Esophagus squamous epithelium (tissue), 5 donors: ENCODE results near the gene CA6. TPM values are rescaled to one million over a fixed set of nuclear protein-coding genes. Genes with fewer than 3 reads are reported as not detected.

Experiments used
- DNase-seq: peaks from one replicate; lab custom pipeline; 2025; lab: John Stamatoyannopoulos, UW
- H3K27ac ChIP-seq, 4 donors: fragments of 200-600 bp; sonication (generic); one replicate each; pipeline ENCODE4 v1.5.1; 2016 to 2019; ENCODE audit warnings: mild to moderate bottlenecking in 1 of 4
- H3K27me3 ChIP-seq, 4 donors: fragments of 200-600 bp; sonication (generic); 1 replicate in 3 of 4; 2 replicates in 1 of 4; pipeline versions ENCODE4 v1.5.1 to v1.6.0; 2017 to 2021; ENCODE audit warnings: antibody characterized with exemption in 1 of 4
- H3K36me3 ChIP-seq, 3 donors: fragments of 200-600 bp; sonication (generic); one replicate each; pipeline ENCODE4 v1.5.1; 2016 to 2019
- H3K4me1 ChIP-seq, 3 donors: fragments of 200-600 bp; sonication (generic); one replicate each; pipeline ENCODE4 v1.5.1; 2017 to 2019
- H3K4me3 ChIP-seq, 4 donors: fragments of 200-600 bp; sonication (generic); 1 replicate in 3 of 4; 2 replicates in 1 of 4; pipeline ENCODE4 v1.5.1; 2016 to 2019; ENCODE audit warnings: mild to moderate bottlenecking in 2 of 4, moderate library complexity in 1 of 4
- H3K9me3 ChIP-seq, 3 donors: fragments of 200-600 bp; sonication (generic); one replicate each; pipeline ENCODE4 v1.5.1; 2016 to 2019
- POLR2A ChIP-seq, 4 donors: fragments of 450-650 bp; IDR thresholded peaks; one replicate each; pipeline ENCODE4 v1.6.1; 2017; ENCODE audit warnings: antibody characterized with exemption in 4 of 4, mild to moderate bottlenecking in 4 of 4, moderate library complexity in 3 of 4
- WGBS, 2 donors: methylation state at CpG; one replicate each; pipeline ENCODE4 v1.1.5; 2018; 5-methylcytosine and 5-hydroxymethylcytosine counted together
- intact Hi-C: fragments of 100-400 bp; cut with DNase I; formaldehyde crosslinking; loops from one replicate; pipeline ENCODE4 v1.15.0; 2022
- total RNA-seq, 4 donors: library from RNA; depleted of rRNA; stranded (reverse); fragments of >200 nt; gene quantifications; one replicate each; pipeline ENCODE4 v1.1.0, GENCODE V29; 2016
- TF ChIP-seq, protein P1 (sequence below), 6 experiments: fragments of 450-650 bp in 4 of 6; fragments of 200-600 bp in 2 of 6; sonication (generic) in 2 of 6; IDR thresholded peaks; one replicate each; pipeline ENCODE4 v1.5.1; 2016 to 2019; ENCODE audit warnings: antibody characterized with exemption in 6 of 6, mild to moderate bottlenecking in 4 of 6, moderate library complexity in 4 of 6
- donor health status: DM: yes; HTN: yes; CAD: no.

CA6 gene
- total RNA-seq, 4 donors from 2014 or later = not detected

DNA sequence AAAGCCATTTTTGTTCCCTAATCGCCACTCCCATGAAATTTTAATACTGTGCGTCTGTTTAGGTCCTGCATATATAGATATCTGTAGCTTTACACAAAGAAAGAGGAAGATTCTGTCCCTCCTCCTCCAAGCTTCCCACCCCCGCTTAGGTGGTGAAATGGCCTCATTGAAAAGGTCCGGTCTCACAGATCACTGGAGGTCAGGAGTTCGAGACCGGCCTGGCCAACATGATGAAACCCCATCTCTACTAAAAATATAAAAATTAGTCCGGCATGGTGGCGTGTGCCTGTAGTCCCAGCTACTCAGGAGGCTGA, 59.7 kb downstream of the CA6 start:
- intact Hi-C loops = no loop called here
- no peaks in the 10 kb centered on the region for H3K27me3 ChIP-seq

DNA sequence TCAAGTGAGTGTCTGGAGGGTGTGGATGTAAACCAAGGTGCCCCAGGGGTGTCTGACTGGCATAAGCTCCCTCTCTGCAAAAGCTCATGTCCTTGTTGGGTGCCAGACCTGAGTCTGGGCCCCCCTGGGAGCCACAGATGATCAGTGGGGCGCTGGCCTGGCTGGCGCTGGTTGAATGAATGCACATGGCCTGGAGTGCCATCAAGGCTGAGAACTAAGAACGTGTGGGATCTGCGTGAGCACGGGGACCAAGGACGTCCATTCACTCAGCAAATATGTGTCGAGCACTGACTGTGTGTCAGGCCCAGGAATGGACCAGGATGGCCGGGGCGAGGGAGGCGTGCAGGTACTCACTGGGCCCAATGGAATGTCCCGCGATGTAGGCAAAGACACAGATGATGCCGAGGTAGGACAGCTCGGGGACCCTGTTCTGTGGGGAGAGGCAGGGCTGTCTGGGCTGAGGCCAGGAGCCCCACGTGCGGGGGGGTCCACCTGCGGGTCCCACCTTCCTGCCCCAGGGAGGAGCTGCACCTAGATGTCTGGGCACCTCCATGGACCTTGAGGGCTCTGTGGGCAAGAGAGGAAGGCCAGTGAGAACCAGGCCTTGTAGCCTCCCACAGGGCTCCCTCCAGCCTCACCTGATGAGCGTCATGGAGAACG, 61.4 kb downstream of the CA6 start:
- no peak for DNase-seq
- intact Hi-C loops = no loop called here
- H3K9me3 ChIP-seq = no peaks in the 10 kb centered on the region
- WGBS, 2 donors = 87 to 88% methylated on average over 9 to 17 of the region's 19 CpGs
- H3K27me3 ChIP-seq = no peaks in the 10 kb centered on the region
- H3K27ac ChIP-seq = no peak overlapping the region
- H3K4me1 ChIP-seq = peaks cover 0 to 14% (median 5%) of the 10 kb centered on the region in 3 donors
- no peaks in the 10 kb centered on the region for H3K36me3 ChIP-seq
- no peak overlapping the region for H3K4me3 ChIP-seq
- no peak for TF ChIP-seq POLR2A (IDR thresholded peaks at IDR 0.05)
- TF ChIP-seq, protein P1, sequence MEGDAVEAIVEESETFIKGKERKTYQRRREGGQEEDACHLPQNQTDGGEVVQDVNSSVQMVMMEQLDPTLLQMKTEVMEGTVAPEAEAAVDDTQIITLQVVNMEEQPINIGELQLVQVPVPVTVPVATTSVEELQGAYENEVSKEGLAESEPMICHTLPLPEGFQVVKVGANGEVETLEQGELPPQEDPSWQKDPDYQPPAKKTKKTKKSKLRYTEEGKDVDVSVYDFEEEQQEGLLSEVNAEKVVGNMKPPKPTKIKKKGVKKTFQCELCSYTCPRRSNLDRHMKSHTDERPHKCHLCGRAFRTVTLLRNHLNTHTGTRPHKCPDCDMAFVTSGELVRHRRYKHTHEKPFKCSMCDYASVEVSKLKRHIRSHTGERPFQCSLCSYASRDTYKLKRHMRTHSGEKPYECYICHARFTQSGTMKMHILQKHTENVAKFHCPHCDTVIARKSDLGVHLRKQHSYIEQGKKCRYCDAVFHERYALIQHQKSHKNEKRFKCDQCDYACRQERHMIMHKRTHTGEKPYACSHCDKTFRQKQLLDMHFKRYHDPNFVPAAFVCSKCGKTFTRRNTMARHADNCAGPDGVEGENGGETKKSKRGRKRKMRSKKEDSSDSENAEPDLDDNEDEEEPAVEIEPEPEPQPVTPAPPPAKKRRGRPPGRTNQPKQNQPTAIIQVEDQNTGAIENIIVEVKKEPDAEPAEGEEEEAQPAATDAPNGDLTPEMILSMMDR (IDR thresholded peaks at IDR 0.05) = no peak

More for the DNA sequence above, 59.7 kb downstream of the CA6 start:
- no peak overlapping the region for H3K27ac ChIP-seq
- no peaks in the 10 kb centered on the region for H3K9me3 ChIP-seq
- H3K36me3 ChIP-seq = no peaks in the 10 kb centered on the region
- H3K4me1 ChIP-seq = peaks cover 0 to 21% (median 0%) of the 10 kb centered on the region in 3 donors
- DNase-seq = no peak
- TF ChIP-seq, protein P1 (IDR thresholded peaks at IDR 0.05) = peak in 1 of 6 experiments; percentile 1
- no peak for TF ChIP-seq POLR2A (IDR thresholded peaks at IDR 0.05)
- WGBS, 2 donors = 67 to 70% methylated on average over 4 of the region's 8 CpGs
- no peak overlapping the region for H3K4me3 ChIP-seq

DNA sequence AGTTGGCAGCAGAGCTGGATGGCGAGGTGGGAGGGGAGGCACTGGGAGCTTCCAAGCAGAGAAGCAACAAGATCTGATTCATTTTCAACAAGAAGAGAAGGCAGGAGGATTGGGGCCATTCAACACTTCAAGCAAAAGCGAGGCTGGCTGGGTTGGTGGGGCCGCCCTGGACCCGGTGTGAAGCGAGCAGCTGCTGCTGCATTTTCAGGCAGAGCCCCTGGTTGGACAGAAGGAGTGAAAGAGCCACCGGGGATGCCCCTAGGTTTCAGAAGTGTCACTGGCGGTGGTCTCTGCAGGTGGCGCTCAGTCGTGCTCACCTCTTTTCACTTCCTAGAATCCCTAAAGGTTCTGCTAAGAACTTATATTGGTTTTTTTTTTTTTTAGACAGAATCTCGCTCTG, 62.6 kb downstream of the CA6 start:
- H3K4me3 ChIP-seq = no peak overlapping the region
- peaks cover 0 to 5% (median 5%) of the 10 kb centered on the region in 3 donors for H3K4me1 ChIP-seq
- WGBS, 2 donors = 81 to 88% methylated on average over 9 of the region's 10 CpGs
- no peaks in the 10 kb centered on the region for H3K36me3 ChIP-seq
- no peak for DNase-seq
- TF ChIP-seq, protein P1 (IDR thresholded peaks at IDR 0.05) = no peak
- no peak for TF ChIP-seq POLR2A (IDR thresholded peaks at IDR 0.05)
- intact Hi-C loops = no loop called here
- H3K27me3 ChIP-seq = no peaks in the 10 kb centered on the region
- H3K9me3 ChIP-seq = no peaks in the 10 kb centered on the region
- H3K27ac ChIP-seq = no peak overlapping the region

DNA sequence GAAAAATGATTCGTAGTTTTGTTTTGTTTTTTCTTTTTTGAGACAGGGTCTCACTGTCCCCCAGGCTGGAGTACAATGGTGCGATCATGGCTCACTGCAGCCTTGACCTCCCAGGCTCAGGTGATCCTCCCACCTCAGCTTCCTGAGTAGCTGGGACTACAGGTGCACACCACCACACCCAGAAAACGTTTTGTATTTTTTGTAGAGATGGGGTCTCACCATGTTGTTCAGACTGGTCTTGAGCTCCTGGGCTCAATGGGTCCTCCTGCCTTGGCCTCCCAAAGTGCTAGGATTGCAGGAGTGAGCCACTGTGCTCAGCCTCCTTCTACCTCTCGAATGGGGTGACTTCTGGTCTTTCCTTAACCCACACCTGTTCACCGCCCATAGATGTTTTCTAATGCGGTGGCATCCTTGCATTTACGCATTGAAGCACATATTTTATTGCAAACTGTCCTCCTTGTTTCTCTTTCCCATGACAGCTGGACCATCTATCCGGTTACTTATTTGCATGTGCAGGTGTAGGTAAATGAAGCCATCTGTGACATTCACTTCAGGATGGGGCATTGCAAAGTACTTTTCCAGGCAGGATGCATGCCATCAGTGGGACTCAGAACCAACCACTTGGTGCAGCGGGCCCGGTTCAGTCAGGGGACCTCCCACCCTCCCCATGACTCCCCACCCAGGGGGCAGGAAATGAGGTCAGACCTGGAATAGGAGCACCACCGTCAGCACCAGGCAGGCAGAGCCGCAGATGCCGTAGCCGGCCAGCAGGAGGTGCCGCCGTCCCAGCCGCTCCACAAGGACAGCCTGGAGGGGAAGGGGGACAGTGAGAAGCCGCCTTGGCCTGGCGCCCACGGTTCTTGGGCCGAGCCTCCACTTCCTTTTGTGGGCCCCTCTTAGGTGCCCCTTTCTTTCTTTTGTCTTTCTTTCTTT, 64.0 kb downstream of the CA6 start:
- H3K36me3 ChIP-seq = no peaks in the 10 kb centered on the region
- no peak overlapping the region for H3K4me3 ChIP-seq
- no peaks in the 10 kb centered on the region for H3K9me3 ChIP-seq
- H3K27ac ChIP-seq = no peak overlapping the region
- 59 to 74% methylated on average over 17 to 19 of the region's 21 CpGs for WGBS, 2 donors
- intact Hi-C loops = loop anchor here (10.0 kb wide), 1 partner anchor 85 kb away; no protein-coding TSS in a partner anchor
- H3K27me3 ChIP-seq = no peaks in the 10 kb centered on the region
- DNase-seq = no peak
- peaks cover 0 to 5% (median 5%) of the 10 kb centered on the region in 3 donors for H3K4me1 ChIP-seq
- TF ChIP-seq, protein P1 (IDR thresholded peaks at IDR 0.05) = peak in 5 of 6 experiments; percentile 30 to 65 (median 46)
- TF ChIP-seq POLR2A (IDR thresholded peaks at IDR 0.05) = no peak
